Amniotic stem cell (primary cell): Measurements from ENCODE around the gene GUCY1A1.

Experiments
- DNase-seq: peaks from one replicate; lab custom pipeline; 2025; lab: John Stamatoyannopoulos, UW

The GUCY1A1 gene

DNA sequence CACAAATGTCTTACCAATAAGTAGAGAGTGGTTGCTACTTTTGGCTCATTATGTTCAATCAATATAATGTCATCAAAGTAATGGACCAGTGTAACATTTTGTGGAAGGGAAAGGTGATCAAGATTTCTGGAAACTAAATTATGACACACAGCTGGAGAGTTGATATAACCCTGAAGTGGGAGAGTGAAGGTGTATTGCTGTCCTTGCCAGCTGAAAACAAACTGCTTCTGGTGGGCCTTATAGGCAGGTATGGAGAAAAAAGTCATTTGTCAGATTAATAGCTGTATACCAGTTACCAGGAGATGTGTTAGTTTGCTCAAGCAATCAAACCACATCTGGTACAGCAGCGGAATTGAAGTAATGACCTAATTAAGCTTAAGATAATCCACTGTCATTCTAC lies 74.9 kb downstream of the GUCY1A1 start:
- DNase-seq, result no peak

DNA sequence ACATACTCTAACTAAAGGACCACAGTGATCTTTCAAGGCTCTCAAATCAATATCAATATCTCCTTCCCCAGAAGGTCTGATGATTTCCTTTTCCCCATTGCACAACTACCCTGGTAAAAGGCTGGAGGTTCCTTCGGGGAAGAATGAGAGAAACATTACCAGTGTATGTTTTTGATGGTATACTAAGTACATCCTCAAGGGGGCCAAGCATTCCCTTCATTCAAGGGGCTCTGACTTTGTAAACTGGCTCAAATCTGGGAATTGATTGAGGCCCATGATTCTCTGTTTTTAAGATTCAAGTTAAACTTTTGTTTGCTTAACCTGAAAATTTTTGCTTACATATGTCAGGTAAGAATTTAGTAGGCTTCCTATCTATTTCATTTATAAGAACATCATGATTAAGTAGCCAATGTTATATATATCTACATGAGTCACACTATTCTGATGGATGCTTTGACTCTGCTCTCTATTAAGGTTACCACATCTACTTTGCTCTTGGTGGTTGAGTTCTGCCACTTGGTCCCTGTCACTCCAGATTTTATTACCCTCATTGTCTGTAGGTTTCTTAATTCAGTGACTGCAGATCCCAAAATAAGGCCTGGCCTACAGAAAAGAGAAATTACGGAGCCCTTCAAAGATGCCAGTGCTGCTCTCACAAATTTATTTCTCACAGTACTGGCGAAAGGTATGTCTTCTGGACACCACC lies 75.8 kb downstream of the GUCY1A1 start:
- DNase-seq, result no peak

DNA sequence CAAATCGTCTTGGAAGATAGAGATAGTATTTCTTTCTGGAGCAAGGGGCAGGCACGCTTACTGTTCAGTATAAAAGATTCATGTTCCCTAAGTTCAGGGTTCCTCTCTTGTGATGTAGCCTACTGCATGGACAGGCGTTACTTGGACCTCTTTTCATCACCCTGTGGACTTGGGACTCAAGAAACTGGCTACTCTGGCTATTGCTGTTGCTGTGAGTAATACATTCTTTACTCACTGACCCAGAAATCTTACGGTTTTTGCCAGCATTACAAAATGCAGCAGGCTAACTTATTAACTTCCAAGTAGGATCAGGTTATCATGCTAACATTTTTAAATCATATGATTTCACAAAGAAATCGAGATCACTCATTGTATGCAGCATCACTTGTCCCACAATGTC lies 79.3 kb downstream of the GUCY1A1 start:
- no peak for DNase-seq

DNA sequence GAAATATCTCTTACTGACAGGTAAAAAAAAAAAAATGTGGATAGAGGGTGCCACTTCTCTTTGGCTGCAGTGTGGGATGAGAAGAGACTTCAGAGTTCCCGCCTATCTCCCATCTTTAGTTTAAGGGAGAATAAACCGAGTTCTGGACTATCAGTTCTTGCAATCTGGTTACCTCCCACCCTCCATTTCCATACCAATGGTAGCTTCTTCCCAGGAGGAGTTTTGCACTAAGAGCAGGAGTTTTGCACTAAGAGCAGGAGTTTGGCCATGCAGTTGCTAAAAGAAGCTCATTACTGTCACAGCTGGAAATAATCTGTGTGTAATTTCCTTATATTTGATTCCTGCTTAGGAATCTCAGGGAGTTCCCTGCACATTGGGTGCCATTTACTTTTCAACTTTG lies 81.4 kb downstream of the GUCY1A1 start:
- DNase-seq, result no peak

DNA sequence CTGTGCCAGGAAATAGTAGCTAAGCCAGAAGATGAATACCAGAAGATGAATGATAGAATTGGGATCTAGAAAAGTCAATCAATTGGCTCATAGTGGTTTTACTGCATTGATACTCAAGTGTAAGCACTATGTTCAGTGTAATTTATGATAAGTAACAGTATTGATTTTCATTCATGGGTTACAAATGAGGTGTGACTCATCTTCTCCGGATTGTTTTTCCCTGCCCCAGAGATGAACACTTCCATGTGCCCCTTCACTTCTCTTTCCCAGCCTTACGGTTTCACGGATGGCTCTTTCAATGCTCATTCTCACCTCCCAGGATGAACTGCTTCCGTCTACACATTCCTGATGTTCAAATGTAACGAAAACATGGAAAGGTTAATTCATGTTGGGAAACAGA lies 82.4 kb downstream of the GUCY1A1 start:
- DNase-seq, result no peak

DNA sequence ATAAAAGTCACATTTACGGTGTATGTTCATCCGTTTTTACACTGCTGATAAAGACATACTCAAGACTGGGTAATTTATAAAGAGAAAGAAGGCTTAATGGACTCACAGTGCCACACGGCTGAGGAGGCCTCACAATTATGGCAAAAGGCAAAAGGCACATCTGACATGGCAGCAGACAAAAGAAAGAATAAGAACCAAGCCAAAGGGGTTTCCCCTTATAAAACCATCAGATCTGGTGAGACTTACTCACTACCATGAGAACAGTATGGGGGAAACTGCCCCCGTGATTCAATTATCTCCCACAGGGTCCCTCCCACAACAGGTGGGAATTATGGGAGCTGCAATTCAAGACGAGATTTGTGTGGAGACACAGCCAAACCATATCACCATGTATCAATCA lies 84.9 kb downstream of the GUCY1A1 start:
- DNase-seq, result no peak

DNA sequence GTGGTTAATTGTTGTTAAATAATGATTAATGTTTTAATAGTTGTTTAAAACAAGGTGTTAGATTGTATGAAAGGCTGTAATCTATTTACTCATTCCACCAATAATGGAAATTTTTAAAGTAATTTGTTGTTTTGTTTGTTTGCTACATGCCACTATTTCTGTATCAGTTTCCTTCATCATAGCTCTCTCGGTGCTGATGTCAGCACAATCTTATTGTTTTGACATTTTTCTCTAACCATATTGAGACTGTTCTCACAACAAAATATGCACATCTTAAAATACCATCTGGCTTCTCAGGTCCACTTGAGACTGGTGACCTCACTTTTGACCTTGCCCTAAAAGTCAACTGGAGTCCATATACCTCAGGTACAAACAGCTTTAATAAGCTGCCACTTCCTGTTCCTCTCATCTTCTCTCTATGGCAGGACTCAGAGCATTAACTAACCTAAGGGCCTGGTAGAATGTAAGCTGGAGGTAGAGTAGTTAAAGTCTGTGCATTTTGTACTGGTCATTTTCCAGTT lies 91.2 kb downstream of the GUCY1A1 start:
- no peak for DNase-seq

DNA sequence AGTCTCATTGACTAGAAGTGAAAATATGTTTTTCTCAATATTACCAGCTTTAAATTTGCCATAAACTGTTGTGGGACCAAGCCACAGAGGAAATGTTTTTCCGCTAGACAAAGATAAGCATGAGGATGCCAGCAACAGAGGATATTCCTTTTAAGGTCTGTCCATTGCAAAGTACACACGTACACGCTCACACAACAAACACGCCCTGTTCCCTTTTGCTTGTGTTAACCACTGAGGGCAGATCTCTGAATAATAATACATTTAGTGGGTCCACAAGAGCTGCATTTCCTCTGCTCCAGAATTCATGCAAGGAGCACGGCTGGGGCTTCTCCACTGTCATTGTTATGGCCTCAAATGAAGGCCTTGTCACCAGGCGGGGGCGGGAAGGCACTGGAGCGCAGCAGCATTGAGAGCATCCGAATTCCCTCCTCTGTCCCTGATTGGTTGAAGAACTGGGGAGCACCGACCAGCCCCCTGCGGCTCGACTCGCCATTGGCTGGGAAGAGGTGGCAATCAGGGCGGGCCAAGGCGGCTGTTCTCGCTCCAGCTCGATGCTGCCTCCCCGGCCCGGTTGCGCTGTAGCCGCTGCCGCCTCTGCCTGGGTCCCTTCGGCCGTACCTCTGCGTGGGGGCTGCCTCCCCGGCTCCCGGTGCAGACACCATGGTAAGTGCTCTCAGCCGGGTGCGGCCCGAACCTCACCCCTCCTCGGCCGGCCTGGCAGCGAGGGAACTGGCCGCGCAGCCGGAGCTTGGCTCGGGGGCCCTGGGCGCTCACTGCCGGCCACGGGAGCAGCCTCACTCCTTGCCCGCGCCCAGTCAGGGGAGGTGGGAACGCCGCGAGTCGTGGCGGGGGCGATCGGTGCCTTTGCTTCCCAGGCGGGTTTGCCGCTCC lies 92.1 kb downstream of the GUCY1A1 start, which contains the start of gene GUCY1B1:
GUCY1B1 (plus strand) TSS at position 541 of the 891 bp plus-strand sequence; CDS start at position 661, 120 bp downstream.
- DNase-seq, result peak; percentile 82

DNA sequence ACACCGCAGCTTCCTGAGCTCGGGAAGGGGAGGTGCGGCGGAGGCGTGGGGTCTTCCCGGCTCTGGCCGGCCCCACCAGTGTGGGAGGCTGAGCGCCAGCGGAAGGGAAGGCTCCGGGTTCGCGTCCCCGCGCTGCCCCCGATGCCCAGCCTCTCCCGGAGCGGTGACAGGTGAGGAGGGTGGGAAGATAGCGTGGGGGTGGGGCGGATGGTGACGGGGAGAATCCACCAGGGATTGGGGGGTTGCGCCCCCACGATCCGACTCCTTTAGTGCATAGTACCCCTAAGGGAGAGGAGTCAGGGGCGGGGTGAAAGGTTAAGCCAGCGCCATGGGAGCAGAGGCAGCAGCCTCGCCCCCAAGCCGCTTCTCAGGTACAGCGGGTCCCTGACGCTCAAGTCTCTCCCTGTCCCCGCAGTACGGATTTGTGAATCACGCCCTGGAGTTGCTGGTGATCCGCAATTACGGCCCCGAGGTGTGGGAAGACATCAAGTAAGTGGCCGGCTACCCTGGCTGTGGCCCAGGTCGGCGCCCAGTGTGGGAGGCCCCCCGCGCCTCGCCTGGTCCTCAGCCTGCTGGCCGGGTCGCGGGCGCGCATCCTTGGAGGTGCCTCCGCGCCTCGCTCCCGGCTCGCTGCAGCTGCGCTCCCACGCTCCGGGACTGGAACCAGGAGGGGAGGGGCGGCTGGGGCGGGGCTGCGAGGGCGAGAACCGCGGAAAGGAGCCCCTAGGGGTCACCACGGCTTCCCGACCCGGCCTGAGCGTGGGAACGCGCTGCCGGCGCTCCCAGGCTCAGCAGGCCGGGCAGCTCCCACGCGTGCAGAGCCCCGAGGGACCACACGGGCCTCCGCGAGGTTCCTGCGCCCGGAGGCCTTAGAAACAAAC lies 93.0 kb downstream of the GUCY1A1 start:
- DNase-seq, result no peak

DNA sequence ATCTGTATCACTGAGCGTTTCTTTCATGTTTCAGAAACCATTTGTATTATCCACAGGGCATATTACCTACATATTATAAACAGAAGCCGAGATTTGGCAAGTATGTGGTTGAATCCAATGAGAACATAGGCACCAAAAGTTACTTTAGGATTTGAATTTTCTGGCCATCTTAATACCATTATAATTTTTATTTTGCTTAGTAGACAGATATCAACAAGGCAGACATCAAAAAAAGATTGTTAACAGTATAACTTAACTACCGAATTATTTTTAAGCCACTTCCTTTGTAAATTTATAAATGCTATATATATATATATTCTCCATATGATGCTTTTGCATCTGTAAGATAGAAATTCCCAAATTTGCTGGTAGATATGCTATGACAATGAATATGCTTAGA lies 94.4 kb downstream of the GUCY1A1 start:
- DNase-seq, result no peak

DNA sequence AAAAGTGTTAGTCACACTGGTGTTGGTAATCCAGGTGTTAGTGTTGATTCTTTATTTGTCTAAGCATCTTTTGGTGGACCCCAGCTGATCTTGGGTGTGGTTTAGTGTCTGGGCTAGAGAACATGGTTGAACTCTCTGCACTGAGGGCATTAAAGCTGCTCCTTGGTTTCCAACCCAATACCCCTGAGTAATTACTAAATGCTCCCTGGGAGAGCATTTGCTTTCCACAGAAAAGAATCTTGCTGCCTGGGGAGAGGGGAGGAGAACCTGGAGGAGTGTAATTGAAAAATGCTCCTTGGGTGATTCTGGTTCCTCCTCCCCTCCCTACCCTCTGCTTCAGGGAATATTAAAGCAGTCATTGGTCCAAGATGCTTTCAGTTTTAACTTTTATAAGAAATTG lies 95.3 kb downstream of the GUCY1A1 start:
- no peak for DNase-seq

DNA sequence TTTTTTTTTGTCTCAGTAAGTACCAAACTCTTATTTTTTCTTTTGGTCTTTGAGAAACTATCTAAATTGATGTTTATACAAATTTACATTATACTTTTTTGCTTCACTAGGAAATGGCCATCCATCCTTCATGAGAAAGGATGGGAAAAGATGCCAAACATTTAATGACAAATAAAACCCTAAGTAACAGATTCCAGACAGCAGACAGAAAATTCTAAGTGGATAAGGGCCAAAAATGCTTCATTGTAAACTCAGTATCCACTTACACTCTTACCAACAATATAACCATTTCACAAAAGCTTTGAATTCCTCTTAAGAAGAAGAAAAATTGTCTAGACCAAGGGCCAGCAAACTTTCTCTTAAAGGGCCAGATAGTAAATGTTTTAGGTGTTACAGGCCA lies 95.7 kb downstream of the GUCY1A1 start:
- DNase-seq, result no peak

DNA sequence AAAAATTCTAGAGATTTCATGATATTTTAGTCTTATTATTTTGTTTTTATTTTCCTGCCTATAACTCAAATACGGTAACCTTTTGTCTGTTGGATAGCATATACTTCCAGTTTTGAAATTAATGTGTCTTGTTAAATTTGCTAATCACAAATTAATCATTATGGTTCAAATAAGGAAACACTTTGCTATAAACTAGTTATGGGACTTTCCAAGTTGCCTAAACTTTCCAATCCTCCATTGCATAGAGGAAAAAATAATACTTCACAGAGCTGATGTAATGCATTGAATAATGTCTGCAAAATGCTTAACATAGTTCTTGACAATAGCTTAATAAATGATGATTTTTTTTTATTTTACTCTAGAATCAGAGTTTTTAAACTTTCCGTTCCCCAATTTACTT lies 96.9 kb downstream of the GUCY1A1 start:
- DNase-seq, result no peak

DNA sequence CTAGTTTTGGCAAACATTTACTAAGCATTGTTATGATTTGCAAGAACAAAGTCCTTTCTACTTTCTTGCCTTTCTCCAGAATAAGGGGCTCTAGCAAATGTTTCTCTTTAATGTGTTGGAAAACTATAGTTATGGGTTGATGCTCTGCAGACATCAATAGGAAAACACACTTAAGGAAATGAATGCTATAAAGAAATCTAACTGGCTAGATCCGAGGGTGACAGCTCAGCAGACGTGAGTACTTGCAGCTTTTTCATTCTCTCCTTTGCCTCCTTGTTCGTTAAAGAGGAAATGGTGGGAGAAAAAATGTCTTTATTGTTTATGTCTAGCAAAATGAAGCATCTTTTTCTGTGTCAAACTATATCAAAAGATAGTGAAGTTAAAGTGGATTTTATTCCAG lies 98.5 kb downstream of the GUCY1A1 start:
- no peak for DNase-seq

DNA sequence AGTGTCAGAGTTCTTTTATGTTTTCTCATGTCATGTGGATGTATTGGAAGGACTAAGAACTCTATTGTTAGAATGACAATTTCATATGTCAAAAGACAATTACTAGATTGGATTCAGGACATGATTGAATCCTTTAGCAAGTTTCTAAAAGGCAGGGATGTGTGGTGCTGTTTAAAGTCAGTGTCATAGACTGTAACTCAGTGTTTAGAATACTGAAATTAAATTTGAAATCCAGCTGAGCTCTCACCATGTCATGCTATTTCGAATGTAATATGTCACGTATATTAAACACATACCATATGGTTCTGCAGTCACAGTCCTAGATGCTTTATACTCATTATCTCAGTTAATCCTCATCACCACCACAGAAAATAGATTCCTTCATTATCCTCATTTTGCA lies 100.0 kb downstream of the GUCY1A1 start:
- DNase-seq, result no peak

DNA sequence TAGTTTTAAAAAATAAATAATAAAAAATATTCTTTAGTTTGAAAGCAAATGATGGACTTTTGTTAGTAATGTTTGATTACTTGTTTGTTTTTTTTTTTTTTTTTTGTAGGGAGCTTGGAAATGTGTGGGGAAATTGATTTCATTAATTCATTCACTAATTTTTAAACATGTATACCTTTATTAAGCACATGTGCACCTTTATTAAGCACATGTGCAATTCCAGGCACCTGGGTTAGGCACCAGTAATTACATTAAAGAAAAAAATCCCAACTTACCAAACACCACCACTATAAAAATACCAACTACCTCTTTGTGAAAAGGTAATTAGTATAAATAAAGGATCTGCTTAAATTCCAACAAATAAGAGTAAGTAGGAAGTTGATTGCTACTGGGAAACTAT lies 101.7 kb downstream of the GUCY1A1 start:
- no peak for DNase-seq

DNA sequence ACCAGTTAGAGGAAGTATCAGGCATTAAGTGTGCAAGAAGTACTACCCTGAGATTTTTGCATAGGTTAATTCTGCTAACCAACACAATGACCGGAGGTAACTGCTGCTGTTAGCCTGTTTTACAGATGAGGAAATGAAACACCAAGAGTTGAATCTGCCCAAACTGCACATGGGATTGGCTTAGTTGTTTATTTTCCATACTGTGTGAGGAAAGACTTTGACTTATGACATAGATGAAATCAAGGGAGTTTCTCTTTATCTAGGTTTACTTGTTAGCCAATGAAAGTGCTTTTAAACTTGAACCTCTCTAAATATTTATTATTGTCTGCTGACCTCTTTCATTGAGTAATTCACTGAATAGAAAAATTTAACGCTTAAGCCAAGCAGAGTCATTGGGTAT lies 102.4 kb downstream of the GUCY1A1 start:
- DNase-seq, result no peak

DNA sequence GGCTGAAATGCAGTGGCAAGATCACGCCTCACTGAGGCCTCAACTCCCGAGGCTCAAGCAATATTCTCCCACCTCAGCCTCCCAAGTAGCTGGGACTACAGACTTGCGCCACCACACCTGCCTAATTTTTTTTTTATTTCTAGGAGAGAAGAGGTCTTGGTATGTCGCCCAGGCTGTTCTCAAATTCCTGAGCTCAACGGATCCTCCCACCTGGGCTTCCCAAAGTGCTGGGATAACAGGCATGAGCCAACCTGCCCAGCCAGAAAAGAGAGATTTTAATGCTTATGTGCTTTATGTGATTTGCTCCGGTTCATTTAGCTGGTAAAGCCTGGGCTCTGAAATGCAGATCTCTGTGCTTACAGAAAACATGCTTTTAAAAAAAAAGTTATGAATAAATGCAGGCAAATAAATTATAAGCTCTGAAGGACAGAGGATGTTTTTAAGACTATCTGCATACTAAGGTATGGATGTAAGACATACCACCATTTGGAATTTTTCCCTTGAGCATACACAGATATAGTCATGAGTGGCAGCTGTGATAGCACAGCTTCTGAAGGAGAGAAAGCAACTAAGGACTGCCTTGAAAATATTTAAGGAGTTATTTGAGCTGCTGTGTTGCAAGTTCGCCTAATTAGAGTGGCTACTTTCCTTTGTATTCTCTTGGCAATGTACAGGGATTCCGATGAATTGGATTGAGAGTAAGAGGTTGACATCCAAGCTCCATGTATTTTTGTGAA lies 106.0 kb downstream of the GUCY1A1 start:
- no peak for DNase-seq

DNA sequence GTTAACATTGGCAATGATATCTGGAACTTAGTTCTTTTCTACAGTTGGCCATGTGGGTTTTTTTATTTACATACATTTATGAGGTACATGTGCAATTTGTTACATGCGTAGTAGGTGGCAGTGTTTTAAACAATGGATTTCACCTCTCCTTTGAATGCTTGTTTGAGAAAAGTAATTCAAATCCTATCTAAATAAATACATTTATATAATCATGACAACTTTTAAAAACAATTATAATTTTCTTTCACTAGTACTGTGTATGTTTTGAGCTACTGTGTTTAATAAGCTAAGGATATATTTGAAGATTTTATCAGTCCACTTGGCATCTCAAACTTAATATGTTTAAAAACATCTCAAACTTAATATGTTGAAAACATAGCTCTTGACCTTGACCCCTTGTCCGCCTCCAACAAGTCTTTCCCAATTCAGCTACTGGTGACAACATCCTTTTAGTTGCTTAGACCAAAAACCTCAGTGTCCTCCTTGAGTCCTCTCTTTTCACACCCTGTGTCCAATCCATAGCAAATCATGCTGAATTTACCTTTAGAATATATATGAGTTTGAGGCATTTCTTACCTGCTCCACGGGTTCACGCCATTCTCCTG lies 106.7 kb downstream of the GUCY1A1 start:
- DNase-seq, result no peak

DNA sequence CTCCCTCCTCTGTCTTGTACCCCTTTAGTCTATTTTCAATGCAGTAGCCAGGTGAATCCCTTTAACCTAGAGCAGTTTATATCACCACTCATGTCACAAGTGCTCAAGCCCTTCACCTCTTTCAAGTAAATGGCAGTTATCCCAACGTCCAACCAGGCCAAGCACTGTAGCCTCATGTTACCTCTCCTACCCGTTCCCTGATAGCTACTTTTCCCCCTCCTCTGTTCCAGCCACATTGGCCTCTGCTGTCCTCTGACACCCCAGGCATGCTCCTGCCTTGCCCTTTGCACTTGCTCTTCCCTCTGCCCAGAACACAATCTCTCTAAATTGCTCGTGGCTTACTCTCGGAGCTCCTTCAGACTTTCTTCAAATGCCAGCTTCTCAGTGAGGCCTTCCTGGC lies 107.4 kb downstream of the GUCY1A1 start:
- DNase-seq, result no peak
